Peyer's patch (tissue), 4 donors: ENCODE measurements around the gene LIN37.

Experiments used
- CTCF ChIP-seq, 6 experiments: fragments of 450-650 bp in 4 of 6; fragments of 200-600 bp in 2 of 6; sonication (generic) in 1 of 6; IDR thresholded peaks; one replicate each; pipeline ENCODE4 v1.5.1; 2017 to 2019; ENCODE audit warnings: antibody characterized with exemption in 6 of 6, mild to moderate bottlenecking in 3 of 6, moderate library complexity in 1 of 6
- POLR2A ChIP-seq, 2 donors: fragments of 450-650 bp; IDR thresholded peaks; one replicate each; pipeline ENCODE4 v1.5.1; 2017; ENCODE audit warnings: antibody characterized with exemption in 2 of 2, mild to moderate bottlenecking in 2 of 2, moderate library complexity in 2 of 2

GRCh38 chr19:35777961-35778360, 29.6 kb downstream of the LIN37 start:
- TF ChIP-seq CTCF (IDR thresholded peaks at IDR 0.05) (no peak), POLR2A (IDR thresholded peaks at IDR 0.05) (no peak)
